HL-60 (cell line): ENCODE results near the gene CNNM4.
A peak's percentile ranks its signal among the peaks of the same experiment; 100 is the strongest.

Experiments
- POLR2AphosphoS5 ChIP-seq: IDR thresholded peaks from 2 replicates; pipeline ENCODE4 v1.6.1; 2012; ENCODE audit warnings: low read depth
- TF ChIP-seq, protein P1 (sequence below): IDR thresholded peaks from one replicate; pipeline ENCODE4 v1.5.1; 2011; ENCODE audit warnings: low read length, control low read depth, inconsistent platforms; ENCODE audit not compliant: insufficient read depth

DNA sequence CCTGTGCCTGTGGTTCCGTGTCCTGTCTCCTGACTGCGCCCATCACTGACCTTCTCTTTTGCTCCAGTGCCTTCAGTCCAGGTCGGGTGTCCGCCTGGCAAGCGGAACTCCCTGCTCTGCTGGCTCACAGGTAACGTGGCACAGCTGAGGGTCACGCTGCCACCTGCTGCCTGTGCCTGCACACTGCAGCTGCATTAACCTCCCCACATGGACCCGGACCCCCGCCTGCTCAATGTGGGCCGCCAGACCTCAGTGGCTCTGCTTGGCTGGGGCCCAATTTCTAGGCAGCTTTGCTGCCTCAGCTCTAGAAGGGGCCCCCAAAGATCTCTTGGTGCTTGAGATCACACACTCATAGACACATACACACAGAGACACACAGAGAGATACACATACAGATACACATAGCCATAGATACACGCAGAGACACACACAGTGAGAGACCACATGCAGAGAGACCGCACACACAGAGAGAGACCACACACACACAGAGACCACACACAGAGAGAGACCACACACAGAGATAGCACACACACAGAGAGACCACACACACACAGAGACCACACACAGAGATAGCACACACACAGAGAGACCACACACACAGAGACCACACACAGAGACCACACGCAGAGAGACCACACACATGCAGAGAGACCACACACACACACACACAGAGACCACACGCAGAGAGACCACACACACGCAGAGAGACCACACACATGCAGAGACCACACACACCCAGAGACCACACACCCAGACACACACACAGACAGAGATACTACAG lies 40.5 kb downstream of the CNNM4 start:
- TF ChIP-seq, protein P1, sequence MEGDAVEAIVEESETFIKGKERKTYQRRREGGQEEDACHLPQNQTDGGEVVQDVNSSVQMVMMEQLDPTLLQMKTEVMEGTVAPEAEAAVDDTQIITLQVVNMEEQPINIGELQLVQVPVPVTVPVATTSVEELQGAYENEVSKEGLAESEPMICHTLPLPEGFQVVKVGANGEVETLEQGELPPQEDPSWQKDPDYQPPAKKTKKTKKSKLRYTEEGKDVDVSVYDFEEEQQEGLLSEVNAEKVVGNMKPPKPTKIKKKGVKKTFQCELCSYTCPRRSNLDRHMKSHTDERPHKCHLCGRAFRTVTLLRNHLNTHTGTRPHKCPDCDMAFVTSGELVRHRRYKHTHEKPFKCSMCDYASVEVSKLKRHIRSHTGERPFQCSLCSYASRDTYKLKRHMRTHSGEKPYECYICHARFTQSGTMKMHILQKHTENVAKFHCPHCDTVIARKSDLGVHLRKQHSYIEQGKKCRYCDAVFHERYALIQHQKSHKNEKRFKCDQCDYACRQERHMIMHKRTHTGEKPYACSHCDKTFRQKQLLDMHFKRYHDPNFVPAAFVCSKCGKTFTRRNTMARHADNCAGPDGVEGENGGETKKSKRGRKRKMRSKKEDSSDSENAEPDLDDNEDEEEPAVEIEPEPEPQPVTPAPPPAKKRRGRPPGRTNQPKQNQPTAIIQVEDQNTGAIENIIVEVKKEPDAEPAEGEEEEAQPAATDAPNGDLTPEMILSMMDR, result peak; percentile 80
- TF ChIP-seq POLR2AphosphoS5, result no peak
